ENCODE results near the gene ZNF831. TPM values are rescaled to one million over a fixed set of nuclear protein-coding genes. Genes with fewer than 3 reads are reported as not detected.

Gene ZNF831
- total RNA-seq, 4 donors from 2014 or later: 0.78 to 2.3 (median 1.6) TPM

DNA sequence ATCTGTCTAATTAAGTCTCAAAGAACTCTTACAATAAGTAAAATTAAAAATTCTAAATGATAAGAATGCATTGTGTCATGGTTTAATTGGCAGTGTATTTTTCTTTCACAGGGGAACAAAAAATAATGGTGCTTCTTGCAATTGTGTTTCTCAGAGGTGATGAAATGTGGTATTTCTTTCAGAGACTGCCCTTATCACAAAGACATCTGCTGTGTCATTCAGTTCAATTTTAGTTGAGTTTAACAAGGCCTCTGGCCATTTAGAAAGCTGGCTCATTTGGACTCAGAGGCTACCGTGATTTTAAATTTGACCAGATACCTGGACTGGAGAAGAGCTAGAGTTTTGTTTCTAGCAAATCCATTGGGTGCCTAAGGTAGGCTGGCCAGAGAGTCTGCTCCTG lies 23.6 kb upstream of the ZNF831 start:
- no peak for DNase-seq

DNA sequence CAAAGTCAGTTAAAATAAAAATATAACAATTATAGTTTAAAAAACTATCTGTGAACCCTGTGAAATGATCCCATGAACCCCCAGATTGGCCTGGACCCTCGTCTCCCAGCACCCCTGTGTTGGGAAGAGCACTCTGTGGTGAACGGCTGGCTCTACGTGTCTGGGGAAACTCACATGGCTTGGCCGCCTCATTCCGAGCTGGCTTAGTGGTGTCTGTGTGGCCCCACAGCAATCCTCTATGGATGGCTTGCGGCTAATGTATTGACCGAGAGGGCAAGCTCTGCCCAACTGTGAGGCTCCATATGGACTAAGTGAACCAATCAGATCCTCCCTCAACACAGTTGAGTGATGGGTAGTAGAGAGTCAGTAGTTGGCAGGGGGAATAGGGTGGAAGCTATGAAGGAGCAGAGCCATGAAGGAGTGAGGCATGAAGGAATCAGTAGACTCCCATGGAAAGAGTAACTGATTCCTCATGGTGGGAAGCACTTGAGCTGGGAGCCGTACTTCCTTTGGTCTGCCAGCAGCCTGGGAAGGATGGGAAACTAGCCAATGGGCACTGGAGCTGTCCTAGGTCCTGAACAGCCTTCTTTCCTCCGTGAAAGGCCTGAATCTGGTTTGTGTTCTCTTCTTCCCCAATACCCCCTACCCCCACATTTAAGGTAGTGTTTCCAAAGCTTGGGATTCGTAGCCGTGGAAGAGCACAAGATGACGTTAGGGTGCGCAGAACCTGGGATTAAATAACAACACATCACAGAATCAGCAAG lies 21.6 kb upstream of the ZNF831 start:
- no peaks in the 10 kb centered on the region for H3K9me3 ChIP-seq
- H3K4me1 ChIP-seq: no peaks in the 10 kb centered on the region
- TF ChIP-seq POLR2A (IDR thresholded peaks at IDR 0.05): no peak
- TF ChIP-seq, protein P1, sequence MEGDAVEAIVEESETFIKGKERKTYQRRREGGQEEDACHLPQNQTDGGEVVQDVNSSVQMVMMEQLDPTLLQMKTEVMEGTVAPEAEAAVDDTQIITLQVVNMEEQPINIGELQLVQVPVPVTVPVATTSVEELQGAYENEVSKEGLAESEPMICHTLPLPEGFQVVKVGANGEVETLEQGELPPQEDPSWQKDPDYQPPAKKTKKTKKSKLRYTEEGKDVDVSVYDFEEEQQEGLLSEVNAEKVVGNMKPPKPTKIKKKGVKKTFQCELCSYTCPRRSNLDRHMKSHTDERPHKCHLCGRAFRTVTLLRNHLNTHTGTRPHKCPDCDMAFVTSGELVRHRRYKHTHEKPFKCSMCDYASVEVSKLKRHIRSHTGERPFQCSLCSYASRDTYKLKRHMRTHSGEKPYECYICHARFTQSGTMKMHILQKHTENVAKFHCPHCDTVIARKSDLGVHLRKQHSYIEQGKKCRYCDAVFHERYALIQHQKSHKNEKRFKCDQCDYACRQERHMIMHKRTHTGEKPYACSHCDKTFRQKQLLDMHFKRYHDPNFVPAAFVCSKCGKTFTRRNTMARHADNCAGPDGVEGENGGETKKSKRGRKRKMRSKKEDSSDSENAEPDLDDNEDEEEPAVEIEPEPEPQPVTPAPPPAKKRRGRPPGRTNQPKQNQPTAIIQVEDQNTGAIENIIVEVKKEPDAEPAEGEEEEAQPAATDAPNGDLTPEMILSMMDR (IDR thresholded peaks at IDR 0.05): no peak
- H3K4me3 ChIP-seq (replicated peaks in 1 of 3): no peak overlapping the region
- H3K27me3 ChIP-seq: no peaks in the 10 kb centered on the region
- 81 to 83% methylated on average over 13 of the region's 13 CpGs for WGBS, 2 donors
- DNase-seq: peak in 1 of 2 donors; percentile 30
- no peak overlapping the region for H3K27ac ChIP-seq
- no peaks in the 10 kb centered on the region for H3K36me3 ChIP-seq
- intact Hi-C loops (cut with DNase I): no loop called here

More for the DNA sequence above, 23.6 kb upstream of the ZNF831 start:
- Histone ChIP-seq H3K4me3 (replicated peaks in 1 of 3) (no peak overlapping the region), H3K4me1 (no peaks in the 10 kb centered on the region), H3K27ac (no peak overlapping the region), H3K27me3 (no peaks in the 10 kb centered on the region), H3K9me3 (no peaks in the 10 kb centered on the region), H3K36me3 (no peaks in the 10 kb centered on the region)
- intact Hi-C loops (cut with DNase I): no loop called here
- WGBS, 2 donors: 81 to 95% methylated on average over 1 of the region's 1 CpG
- TF ChIP-seq, protein P1 (IDR thresholded peaks at IDR 0.05): no peak
- no peak for TF ChIP-seq POLR2A (IDR thresholded peaks at IDR 0.05)

DNA sequence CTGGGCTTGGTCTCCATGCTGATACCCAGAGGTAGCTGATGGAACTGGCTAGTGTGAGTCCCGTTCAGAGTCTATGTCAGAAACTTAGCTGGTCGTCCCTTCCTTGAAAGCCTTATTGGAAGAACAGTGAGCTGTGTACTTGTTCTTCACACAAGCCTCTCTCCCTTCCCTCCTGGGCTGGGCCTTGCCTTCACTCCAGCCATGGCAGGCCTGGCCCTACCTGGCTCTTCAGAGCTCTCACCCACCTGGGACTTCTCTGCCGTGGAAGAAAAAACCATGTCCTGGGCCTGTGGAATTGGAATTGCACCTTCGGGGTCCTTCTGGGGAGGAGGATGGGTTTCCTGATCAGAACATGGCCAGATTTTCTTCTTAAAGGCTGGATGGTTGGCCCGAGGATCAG lies 20.3 kb upstream of the ZNF831 start:
- H3K36me3 ChIP-seq: no peaks in the 10 kb centered on the region
- no peaks in the 10 kb centered on the region for H3K27me3 ChIP-seq
- TF ChIP-seq, protein P1 (IDR thresholded peaks at IDR 0.05): no peak
- no peak for TF ChIP-seq POLR2A (IDR thresholded peaks at IDR 0.05)
- DNase-seq: no peak
- H3K4me1 ChIP-seq: peaks cover 0 to 4% of the 10 kb centered on the region in 2 donors
- H3K9me3 ChIP-seq: no peaks in the 10 kb centered on the region
- H3K4me3 ChIP-seq (replicated peaks in 1 of 3): no peak overlapping the region
- H3K27ac ChIP-seq: no peak overlapping the region
- 82 to 84% methylated on average over 5 of the region's 5 CpGs for WGBS, 2 donors
- intact Hi-C loops (cut with DNase I): no loop called here

DNA sequence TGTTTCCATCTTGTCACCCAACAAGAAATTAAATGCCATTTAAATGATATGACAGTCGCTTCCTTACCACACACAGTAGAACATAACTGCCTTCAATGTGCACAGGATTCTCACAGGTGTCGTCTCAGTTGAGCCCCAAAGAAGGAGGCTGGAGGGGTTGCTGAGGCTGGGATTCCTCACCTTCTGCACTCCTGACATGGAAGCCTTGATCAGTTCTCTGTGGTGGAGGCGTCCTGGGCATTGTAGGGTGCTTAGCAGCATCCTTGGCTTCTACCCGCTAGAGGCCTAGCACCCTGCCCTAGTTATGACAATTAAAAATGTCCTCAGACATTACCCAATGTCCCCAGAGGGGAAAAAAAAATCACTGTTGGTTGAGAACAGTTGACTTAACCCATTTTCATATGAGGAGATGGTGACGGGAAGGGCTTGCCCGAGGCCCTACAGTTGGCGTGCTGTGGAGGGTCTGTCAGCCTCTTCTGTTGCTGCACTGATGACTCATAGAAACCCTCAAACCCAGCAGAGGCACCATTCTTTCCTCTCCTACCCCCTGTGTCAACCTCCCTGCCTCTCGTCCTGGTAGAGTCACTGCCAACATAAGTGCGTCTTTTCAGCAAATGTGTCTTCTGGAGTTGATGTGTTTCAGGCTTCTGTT lies 19.3 kb upstream of the ZNF831 start:
- Histone ChIP-seq H3K27ac (no peak overlapping the region), H3K9me3 (no peaks in the 10 kb centered on the region), H3K4me1 (peaks cover 0 to 4% of the 10 kb centered on the region in 2 donors), H3K27me3 (no peaks in the 10 kb centered on the region), H3K36me3 (no peaks in the 10 kb centered on the region), H3K4me3 (replicated peaks in 1 of 3) (no peak overlapping the region)
- TF ChIP-seq, protein P1 (IDR thresholded peaks at IDR 0.05): no peak
- no peak for TF ChIP-seq POLR2A (IDR thresholded peaks at IDR 0.05)
- DNase-seq: no peak
- intact Hi-C loops (cut with DNase I): no loop called here
- 88 to 93% methylated on average over 9 of the region's 9 CpGs for WGBS, 2 donors

DNA sequence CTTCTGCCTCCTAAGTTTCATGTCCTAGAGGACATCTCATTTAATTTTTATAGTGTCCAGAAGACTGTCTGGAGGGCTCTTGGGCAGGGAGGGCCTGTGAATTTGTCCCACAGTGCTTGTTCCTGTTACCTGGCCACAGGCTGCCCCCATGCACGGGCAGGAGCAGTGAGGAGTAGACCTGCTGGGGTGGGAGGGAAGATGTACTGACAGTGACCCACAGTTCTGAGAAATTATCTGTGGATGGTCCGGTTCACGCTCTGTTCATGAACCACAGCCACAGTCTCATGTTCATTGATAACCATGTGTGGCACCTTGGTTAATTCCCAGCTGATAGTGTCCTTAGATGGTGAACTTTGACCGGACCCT lies 18.8 kb upstream of the ZNF831 start:
- no peak overlapping the region for H3K4me3 ChIP-seq (replicated peaks in 1 of 3)
- 96 to 100% methylated on average over 4 of the region's 4 CpGs for WGBS, 2 donors
- no peaks in the 10 kb centered on the region for H3K9me3 ChIP-seq
- no peak for DNase-seq
- TF ChIP-seq, protein P1 (IDR thresholded peaks at IDR 0.05): no peak
- TF ChIP-seq POLR2A (IDR thresholded peaks at IDR 0.05): no peak
- H3K27ac ChIP-seq: no peak overlapping the region
- H3K27me3 ChIP-seq: no peaks in the 10 kb centered on the region
- H3K4me1 ChIP-seq: peaks cover 0 to 4% of the 10 kb centered on the region in 2 donors
- intact Hi-C loops (cut with DNase I): no loop called here
- no peaks in the 10 kb centered on the region for H3K36me3 ChIP-seq

Measured in thyroid gland (tissue), 4 donors.